IMR-90 (cell line): ENCODE results near the gene KDM4B. TPM values are rescaled to one million over a fixed set of nuclear protein-coding genes. Genes with fewer than 3 reads are reported as not detected.

Source experiments
- ATAC-seq: fragments of 200-7000 bp; cut with Tn5 transposase; 2 replicates; pipeline ENCODE4 v1.9.1; 2020; ENCODE audit warnings: low read depth, mild to moderate bottlenecking, moderate library complexity
- BruUV-seq: library from RNA; stranded (reverse); fragments of 400-500 nt; replicated peaks from 2 replicates; lab custom pipeline; 2021; lab: Mats Ljungman, UMichigan
- CTCF ChIA-PET: fragments of 300-600 bp; formaldehyde crosslinking; extraction: SDS; loops from one replicate; lab custom pipeline; 2021; ENCODE audit warnings: antibody characterized with exemption; lab: Yijun Ruan, JAX
- POLR2A ChIA-PET: fragments of 300-600 bp; sonication (Branson Sonifier 250); formaldehyde crosslinking; loops from one replicate; lab custom pipeline; 2022; ENCODE audit warnings: antibody characterized with exemption; ENCODE audit not compliant: unreplicated experiment; lab: Charles Lee
- DNase-seq: peaks from one replicate; pipeline ENCODE4 v3.0.0; 2013
- H2AFZ ChIP-seq: replicated peaks from 2 replicates; pipeline ENCODE3; 2013; ENCODE audit warnings: low read length, mild to moderate bottlenecking; ENCODE audit not compliant: poor library complexity
- H2AK5ac ChIP-seq: 2 replicates; pipeline ENCODE4 v1.6.1; 2013; ENCODE audit warnings: low read depth, low read length, inconsistent platforms
- H2AK9ac ChIP-seq: replicated peaks from 2 replicates; pipeline ENCODE3; 2013; ENCODE audit warnings: mild to moderate bottlenecking, low read depth, low read length, moderate library complexity; ENCODE audit not compliant: poor library complexity
- H2BK120ac ChIP-seq: 2 replicates; pipeline ENCODE4 v1.6.1; 2013; ENCODE audit warnings: low read depth, low read length, inconsistent platforms
- H2BK15ac ChIP-seq: 3 replicates; pipeline ENCODE4 v1.6.1; 2013; ENCODE audit warnings: low read depth, low read length, inconsistent platforms
- H2BK20ac ChIP-seq: 2 replicates; pipeline ENCODE4 v1.6.1; 2013; ENCODE audit warnings: low read depth, mild to moderate bottlenecking, inconsistent platforms, low read length, moderate library complexity
- H2BK5ac ChIP-seq: 2 replicates; pipeline ENCODE4 v1.6.1; 2013; ENCODE audit warnings: mild to moderate bottlenecking, low read depth, low read length, inconsistent platforms; ENCODE audit not compliant: poor library complexity, severe bottlenecking
- H3K14ac ChIP-seq: replicated peaks from 2 replicates; pipeline ENCODE4 v1.6.1; 2013; ENCODE audit warnings: low read depth, low read length, inconsistent platforms
- H3K18ac ChIP-seq: 2 replicates; pipeline ENCODE4 v1.6.1; 2013; ENCODE audit warnings: low read depth, low read length, control low read depth
- H3K23ac ChIP-seq: 2 replicates; pipeline ENCODE4 v1.6.1; 2013; ENCODE audit warnings: low read depth, low read length, inconsistent platforms
- H3K27ac ChIP-seq: 2 replicates; pipeline ENCODE4 v1.5.1; 2013; ENCODE audit warnings: mild to moderate bottlenecking, control low read depth, low read length; ENCODE audit not compliant: insufficient read depth
- H3K27me3 ChIP-seq: 2 replicates; pipeline ENCODE4 v1.6.1; 2013; ENCODE audit warnings: low read length; ENCODE audit not compliant: control insufficient read depth, insufficient read depth
- H3K36me3 ChIP-seq: 2 replicates; pipeline ENCODE4 v1.6.1; 2013; ENCODE audit warnings: low read length, mixed read lengths; ENCODE audit not compliant: control insufficient read depth, insufficient read depth
- H3K4ac ChIP-seq: 2 replicates; pipeline ENCODE4 v1.6.1; 2013; ENCODE audit warnings: low read depth, low read length, inconsistent platforms
- H3K4me1 ChIP-seq: 2 replicates; pipeline ENCODE4 v1.6.1; 2013; ENCODE audit warnings: low read length, mixed read lengths; ENCODE audit not compliant: control insufficient read depth, insufficient read depth
- H3K4me2 ChIP-seq: 2 replicates; pipeline ENCODE4 v1.6.1; 2013; ENCODE audit warnings: low read depth, mild to moderate bottlenecking, control low read depth, low read length, moderate library complexity
- H3K4me3 ChIP-seq: 2 replicates; pipeline ENCODE4 v1.5.1; 2013; ENCODE audit warnings: low read depth, mild to moderate bottlenecking, control low read depth, low read length, moderate library complexity; ENCODE audit not compliant: insufficient read depth
- H3K56ac ChIP-seq: 2 replicates; pipeline ENCODE4 v1.6.1; 2013; ENCODE audit warnings: low read length, inconsistent platforms; ENCODE audit not compliant: insufficient read depth; ENCODE audit errors: extremely low read depth
- H3K79me1 ChIP-seq, 2 experiments: 2 replicates each; pipeline ENCODE4 v1.6.1; 2013; ENCODE audit warnings: low read length in 2 of 2, inconsistent platforms in 1 of 2, low read depth in 1 of 2
- H3K9ac ChIP-seq: 2 replicates; pipeline ENCODE4 v1.6.1; 2013; ENCODE audit warnings: low read depth, low read length, control low read depth
- H3K9me1 ChIP-seq: 2 replicates; pipeline ENCODE4 v1.6.1; 2013; ENCODE audit warnings: low read length, inconsistent platforms; ENCODE audit not compliant: insufficient read depth
- H3K9me3 ChIP-seq: 2 replicates; pipeline ENCODE4 v1.6.1; 2013; ENCODE audit warnings: low read length; ENCODE audit not compliant: control insufficient read depth, insufficient read depth
- H4K20me1 ChIP-seq: 2 replicates; pipeline ENCODE4 v1.6.1; 2013; ENCODE audit warnings: low read length, inconsistent platforms; ENCODE audit not compliant: insufficient read depth
- H4K5ac ChIP-seq: 2 replicates; pipeline ENCODE4 v1.6.1; 2013; ENCODE audit warnings: mild to moderate bottlenecking, low read depth, low read length, control low read depth
- H4K8ac ChIP-seq, 2 experiments: 2 replicates each; pipeline ENCODE4 v1.6.1; 2013; ENCODE audit warnings: low read depth in 2 of 2, low read length in 2 of 2, control low read depth in 1 of 2, inconsistent platforms in 1 of 2
- H4K91ac ChIP-seq: 2 replicates; pipeline ENCODE4 v1.6.1; 2013; ENCODE audit warnings: low read depth, low read length, inconsistent platforms; ENCODE audit not compliant: insufficient read depth
- BHLHE40 ChIP-seq: fragments of 150-350 bp; IDR thresholded peaks from 2 replicates; pipeline ENCODE4 v1.6.1; 2016; ENCODE audit warnings: mild to moderate bottlenecking, low read depth, low read length
- CEBPB ChIP-seq: IDR thresholded peaks from 2 replicates; pipeline ENCODE4 v1.6.1; 2012; ENCODE audit warnings: low read depth, low read length, improper control_type of control experiment
- FOS ChIP-seq: fragments of 150-350 bp; IDR thresholded peaks from 2 replicates; pipeline ENCODE4 v1.6.1; 2016; ENCODE audit warnings: low read depth, low read length
- MAFK ChIP-seq: IDR thresholded peaks from 2 replicates; pipeline ENCODE4 v1.6.1; 2012; ENCODE audit warnings: low read depth, low read length, improper control_type of control experiment
- MAZ ChIP-seq: IDR thresholded peaks from 2 replicates; pipeline ENCODE4 v1.6.1; 2012; ENCODE audit warnings: low read depth, mild to moderate bottlenecking, low read length, improper control_type of control experiment, moderate library complexity, borderline replicate concordance
- MXI1 ChIP-seq: IDR thresholded peaks from 2 replicates; pipeline ENCODE4 v1.6.1; 2012; ENCODE audit warnings: low read depth, mild to moderate bottlenecking, low read length, moderate library complexity, borderline replicate concordance
- RAD21 ChIP-seq: IDR thresholded peaks from 2 replicates; pipeline ENCODE4 v1.6.1; 2012; ENCODE audit warnings: low read length, improper control_type of control experiment
- RCOR1 ChIP-seq: IDR thresholded peaks from 2 replicates; pipeline ENCODE4 v1.6.1; 2012; ENCODE audit warnings: mild to moderate bottlenecking, low read length, improper control_type of control experiment; ENCODE audit not compliant: insufficient replicate concordance
- RFX5 ChIP-seq: IDR thresholded peaks from 2 replicates; pipeline ENCODE4 v1.8.0; 2012; ENCODE audit warnings: low read depth, mild to moderate bottlenecking, low read length, moderate library complexity
- WGBS, 2 experiments: methylation state at CpG; one replicate each; pipeline versions ENCODE4 v1.1.5 to v1.1.7; 2013; ENCODE audit warnings: missing lambda C conversion rate in 2 of 2; ENCODE audit not compliant: insufficient read length in 1 of 2; ENCODE audit errors: extremely low coverage in 2 of 2; 5-methylcytosine and 5-hydroxymethylcytosine counted together
- dilution Hi-C: fragments of 300-500 bp; cut with HindIII; formaldehyde crosslinking; loops from one replicate; pipeline ENCODE4 v1.14.3; 2018; ENCODE audit warnings: low sequenced_read_pairs; ENCODE audit not compliant: unreplicated experiment
- in situ Hi-C: fragments of 300-500 bp; cut with MboI; formaldehyde crosslinking; loops from 3 replicates; pipeline ENCODE4 v1.14.3; 2019; ENCODE audit warnings: low sequenced_read_pairs, inconsistent platforms, mixed read lengths
- intact Hi-C: fragments of 100-400 bp; cut with micrococcal nuclease; formaldehyde crosslinking; loops from 2 replicates; pipeline ENCODE4 v1.10.0; 2022
- polyA plus RNA-seq, 3 experiments: library from polyadenylated mRNA; depleted of rRNA; stranded (reverse); fragments of >200 nt; gene quantifications; 2 replicates each; pipeline ENCODE4 v1.2.3, GENCODE V29; 2012; ENCODE audit warnings: low replicate concordance in 1 of 3
- total RNA-seq: library from RNA; depleted of rRNA; stranded (reverse); fragments of >200 nt; gene quantifications from 2 replicates; pipeline ENCODE4 v1.2.3, GENCODE V29; 2012
- TF ChIP-seq, protein P1 (sequence below): conservative IDR thresholded peaks from 2 replicates; pipeline ENCODE4 v1.5.1; 2012; ENCODE audit warnings: mild to moderate bottlenecking, low read depth, low read length, improper control_type of control experiment
- TF ChIP-seq, protein P2 (sequence below): fragments of 150-350 bp; IDR thresholded peaks from 2 replicates; pipeline ENCODE4 v1.6.1; 2016; ENCODE audit warnings: low read depth, mild to moderate bottlenecking, low read length, moderate library complexity, borderline replicate concordance
- TF ChIP-seq, protein P3 (sequence below): fragments of 150-350 bp; IDR thresholded peaks from 2 replicates; pipeline ENCODE4 v1.6.1; 2017; ENCODE audit warnings: mild to moderate bottlenecking, antibody characterized with exemption, low read length, low read depth

KDM4B gene
- total and polyA plus RNA-seq, 2 of the 4 experiments (the other 2 are of a cell fraction): 5.0 to 17.9 TPM

DNA sequence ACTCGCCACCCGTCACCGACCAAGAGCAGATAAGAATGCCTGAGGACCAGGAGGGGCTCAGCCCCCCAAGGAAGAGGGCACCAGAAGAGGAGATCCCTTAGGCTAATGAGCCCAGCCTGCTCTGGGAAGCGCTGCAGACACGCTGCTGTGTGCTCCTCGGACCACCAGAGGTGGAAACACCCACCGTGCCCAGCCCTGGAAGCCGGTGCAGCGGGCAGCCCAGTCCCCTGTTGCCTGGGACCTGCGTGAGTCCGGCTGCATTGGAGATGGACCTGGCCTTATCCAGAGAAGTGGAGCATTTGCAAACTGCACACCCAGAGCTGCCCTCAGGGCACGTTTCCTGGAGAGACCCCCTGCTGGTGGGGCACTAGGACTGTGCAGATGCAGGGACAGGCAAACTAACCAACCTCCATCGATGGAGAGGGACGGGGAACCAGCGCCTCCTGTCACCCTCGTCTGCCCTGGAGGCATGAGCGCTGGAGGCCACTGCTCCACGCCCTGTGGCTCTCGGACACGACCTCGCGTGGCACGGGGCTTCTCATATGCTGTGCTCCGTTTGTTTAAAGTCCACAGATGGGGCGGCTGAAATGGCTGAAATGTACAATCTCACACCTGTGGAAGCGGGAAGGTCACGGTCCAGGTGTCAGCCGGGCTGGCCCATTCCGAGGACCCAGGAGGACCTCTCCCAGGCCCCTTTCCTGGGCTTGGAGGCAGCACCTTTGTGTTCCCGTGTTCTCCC is 153.9 kb downstream of the KDM4B start:
- dilution Hi-C loops (no loop called here), intact Hi-C loops (no loop called here), in situ Hi-C loops (no loop called here)
- Histone ChIP-seq H2BK20ac (no peak overlapping the region), H2BK5ac (no peak overlapping the region), H4K91ac (no peak overlapping the region), H4K8ac (no peak overlapping the region), H3K9me1 (no peaks in the 10 kb centered on the region), H3K14ac (no peak overlapping the region), H3K4me1 (peaks cover 12% of the 10 kb centered on the region; the same call in 1 of the 2 replicates), H2BK120ac (no peak overlapping the region), H3K56ac (no peak overlapping the region), H3K18ac (no peak overlapping the region), H2AFZ (no peak overlapping the region), H3K27ac (no peak overlapping the region), H3K27me3 (no peaks in the 10 kb centered on the region), H2BK15ac (no peak overlapping the region), H3K4me2 (no peak overlapping the region), H3K4me3 (no peak overlapping the region), H3K9me3 (no peaks in the 10 kb centered on the region), H2AK5ac (no peak overlapping the region), H3K4ac (no peak overlapping the region), H2AK9ac (peak overlapping the region; percentile 26), H3K79me1 (peaks cover 0 to 9% of the 10 kb centered on the region in 2 experiments; a peak in 1 of 4 replicates), H3K36me3 (peaks cover 44% of the 10 kb centered on the region), H4K20me1 (peaks cover 4% of the 10 kb centered on the region), H3K23ac (no peak overlapping the region), H3K9ac (no peak overlapping the region), H4K5ac (no peak overlapping the region)
- no TSS peak for BruUV-seq
- CTCF ChIA-PET: no interaction called here
- ATAC-seq (no peak), DNase-seq (no peak)
- WGBS, 2 experiments: 92% methylated on average over 26 of the region's 30 CpGs; no CpG with 5 or more reads in 1 of the 2 experiments
- POLR2A ChIA-PET: no interaction called here
- TF ChIP-seq RFX5: no peak
- TF ChIP-seq RAD21: no peak
- TF ChIP-seq MAFK: no peak
- TF ChIP-seq MAZ: no peak
- TF ChIP-seq, protein P1, sequence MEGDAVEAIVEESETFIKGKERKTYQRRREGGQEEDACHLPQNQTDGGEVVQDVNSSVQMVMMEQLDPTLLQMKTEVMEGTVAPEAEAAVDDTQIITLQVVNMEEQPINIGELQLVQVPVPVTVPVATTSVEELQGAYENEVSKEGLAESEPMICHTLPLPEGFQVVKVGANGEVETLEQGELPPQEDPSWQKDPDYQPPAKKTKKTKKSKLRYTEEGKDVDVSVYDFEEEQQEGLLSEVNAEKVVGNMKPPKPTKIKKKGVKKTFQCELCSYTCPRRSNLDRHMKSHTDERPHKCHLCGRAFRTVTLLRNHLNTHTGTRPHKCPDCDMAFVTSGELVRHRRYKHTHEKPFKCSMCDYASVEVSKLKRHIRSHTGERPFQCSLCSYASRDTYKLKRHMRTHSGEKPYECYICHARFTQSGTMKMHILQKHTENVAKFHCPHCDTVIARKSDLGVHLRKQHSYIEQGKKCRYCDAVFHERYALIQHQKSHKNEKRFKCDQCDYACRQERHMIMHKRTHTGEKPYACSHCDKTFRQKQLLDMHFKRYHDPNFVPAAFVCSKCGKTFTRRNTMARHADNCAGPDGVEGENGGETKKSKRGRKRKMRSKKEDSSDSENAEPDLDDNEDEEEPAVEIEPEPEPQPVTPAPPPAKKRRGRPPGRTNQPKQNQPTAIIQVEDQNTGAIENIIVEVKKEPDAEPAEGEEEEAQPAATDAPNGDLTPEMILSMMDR: no peak
- no peak for TF ChIP-seq BHLHE40
- TF ChIP-seq FOS: no peak
- no peak for TF ChIP-seq MXI1
- TF ChIP-seq RCOR1: no peak
- TF ChIP-seq, protein P2, sequence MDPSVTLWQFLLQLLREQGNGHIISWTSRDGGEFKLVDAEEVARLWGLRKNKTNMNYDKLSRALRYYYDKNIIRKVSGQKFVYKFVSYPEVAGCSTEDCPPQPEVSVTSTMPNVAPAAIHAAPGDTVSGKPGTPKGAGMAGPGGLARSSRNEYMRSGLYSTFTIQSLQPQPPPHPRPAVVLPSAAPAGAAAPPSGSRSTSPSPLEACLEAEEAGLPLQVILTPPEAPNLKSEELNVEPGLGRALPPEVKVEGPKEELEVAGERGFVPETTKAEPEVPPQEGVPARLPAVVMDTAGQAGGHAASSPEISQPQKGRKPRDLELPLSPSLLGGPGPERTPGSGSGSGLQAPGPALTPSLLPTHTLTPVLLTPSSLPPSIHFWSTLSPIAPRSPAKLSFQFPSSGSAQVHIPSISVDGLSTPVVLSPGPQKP: no peak
- no peak for TF ChIP-seq CEBPB
- TF ChIP-seq, protein P3, sequence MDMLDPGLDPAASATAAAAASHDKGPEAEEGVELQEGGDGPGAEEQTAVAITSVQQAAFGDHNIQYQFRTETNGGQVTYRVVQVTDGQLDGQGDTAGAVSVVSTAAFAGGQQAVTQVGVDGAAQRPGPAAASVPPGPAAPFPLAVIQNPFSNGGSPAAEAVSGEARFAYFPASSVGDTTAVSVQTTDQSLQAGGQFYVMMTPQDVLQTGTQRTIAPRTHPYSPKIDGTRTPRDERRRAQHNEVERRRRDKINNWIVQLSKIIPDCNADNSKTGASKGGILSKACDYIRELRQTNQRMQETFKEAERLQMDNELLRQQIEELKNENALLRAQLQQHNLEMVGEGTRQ: no peak
